GM18502 (cell line): ENCODE data around the gene TRIM47.

ENCODE experiments used
- ATAC-seq: cut with Tn5 transposase; IDR thresholded peaks from one replicate; pipeline ENCODE4 v1.9.1; 2021; ENCODE audit warnings: mild to moderate bottlenecking; ENCODE audit not compliant: unreplicated experiment, poor library complexity

TRIM47 gene

GRCh38 chr17:75878174-75878998 is at the start of gene TRIM47:
TSS of gene TRIM47 (minus strand) at chr17:75878581. CDS start at chr17:75878548, 33 bp downstream.
- peak; percentile 27 for ATAC-seq

- no peak for ATAC-seq
Observed at GRCh38 chr17:75927286-75927922, 49.0 kb upstream of the TRIM47 start.

GRCh38 chr17:75926456-75926855 is 48.1 kb upstream of the TRIM47 start:
- ATAC-seq: no peak

GRCh38 chr17:75925912-75926311 is 47.5 kb upstream of the TRIM47 start:
- ATAC-seq: no peak

GRCh38 chr17:75925103-75925502 is 46.7 kb upstream of the TRIM47 start:
- no peak for ATAC-seq

GRCh38 chr17:75922963-75923874 is 44.8 kb upstream of the TRIM47 start:
- no peak for ATAC-seq

- ATAC-seq: no peak
Observed at GRCh38 chr17:75922173-75922961, 44.0 kb upstream of the TRIM47 start.

GRCh38 chr17:75921596-75921995 is 43.2 kb upstream of the TRIM47 start:
- no peak for ATAC-seq

- no peak for ATAC-seq
Observed at GRCh38 chr17:75920045-75920560, 41.7 kb upstream of the TRIM47 start.

GRCh38 chr17:75919611-75920010 is 41.2 kb upstream of the TRIM47 start:
- no peak for ATAC-seq

GRCh38 chr17:75917917-75918445 is 39.6 kb upstream of the TRIM47 start:
- no peak for ATAC-seq

- no peak for ATAC-seq
Observed at GRCh38 chr17:75917141-75917916, 38.9 kb upstream of the TRIM47 start.

- ATAC-seq: no peak
Observed at GRCh38 chr17:75915268-75915667, 36.9 kb upstream of the TRIM47 start.

GRCh38 chr17:75914643-75915267 is 36.4 kb upstream of the TRIM47 start:
- ATAC-seq: no peak

- no peak for ATAC-seq
Observed at GRCh38 chr17:75913537-75914210, 35.3 kb upstream of the TRIM47 start.

- ATAC-seq: no peak
Observed at GRCh38 chr17:75910699-75911098, 32.3 kb upstream of the TRIM47 start.

GRCh38 chr17:75909812-75910274 is 31.5 kb upstream of the TRIM47 start:
- no peak for ATAC-seq
